SH-SY5Y (cell line): ENCODE results near the gene METTL24.

Experiments used
- GATA2 ChIP-seq: IDR thresholded peaks from 2 replicates; pipeline ENCODE4 v1.6.1; 2011; ENCODE audit warnings: mild to moderate bottlenecking, low read depth, low read length
- GATA3 ChIP-seq: IDR thresholded peaks from 2 replicates; pipeline ENCODE4 v1.6.1; 2011; ENCODE audit warnings: low read depth, mild to moderate bottlenecking, low read length, moderate library complexity

GRCh38 chr6:110357298-110357663 is 868 bp downstream of the METTL24 start:
- TF ChIP-seq GATA3 (no peak), GATA2 (no peak)
